Mesenteric fat pad (tissue), 1 donor: ENCODE data around the gene ANKS1A. TPM values are rescaled to one million over a fixed set of nuclear protein-coding genes. Genes with fewer than 3 reads are reported as not detected.

Source experiments
- DNase-seq: peaks from one replicate; pipeline ENCODE4 v3.0.0-alpha.2; 2020; ENCODE audit warnings: low spot score
- total RNA-seq: library from RNA; stranded (reverse); fragmentation: NEBNext Ultra II Directional; extraction: Animal tissue kit (Norgen Biotek cat#: 25700); gene quantifications from one replicate; pipeline ENCODE4 v1.2.1, GENCODE V29; 2021
- donor health status: DM: yes; HTN: yes; CAD: no.

ANKS1A gene
- total RNA-seq, 1 donor from 2014 or later, result 21.9 TPM

DNA sequence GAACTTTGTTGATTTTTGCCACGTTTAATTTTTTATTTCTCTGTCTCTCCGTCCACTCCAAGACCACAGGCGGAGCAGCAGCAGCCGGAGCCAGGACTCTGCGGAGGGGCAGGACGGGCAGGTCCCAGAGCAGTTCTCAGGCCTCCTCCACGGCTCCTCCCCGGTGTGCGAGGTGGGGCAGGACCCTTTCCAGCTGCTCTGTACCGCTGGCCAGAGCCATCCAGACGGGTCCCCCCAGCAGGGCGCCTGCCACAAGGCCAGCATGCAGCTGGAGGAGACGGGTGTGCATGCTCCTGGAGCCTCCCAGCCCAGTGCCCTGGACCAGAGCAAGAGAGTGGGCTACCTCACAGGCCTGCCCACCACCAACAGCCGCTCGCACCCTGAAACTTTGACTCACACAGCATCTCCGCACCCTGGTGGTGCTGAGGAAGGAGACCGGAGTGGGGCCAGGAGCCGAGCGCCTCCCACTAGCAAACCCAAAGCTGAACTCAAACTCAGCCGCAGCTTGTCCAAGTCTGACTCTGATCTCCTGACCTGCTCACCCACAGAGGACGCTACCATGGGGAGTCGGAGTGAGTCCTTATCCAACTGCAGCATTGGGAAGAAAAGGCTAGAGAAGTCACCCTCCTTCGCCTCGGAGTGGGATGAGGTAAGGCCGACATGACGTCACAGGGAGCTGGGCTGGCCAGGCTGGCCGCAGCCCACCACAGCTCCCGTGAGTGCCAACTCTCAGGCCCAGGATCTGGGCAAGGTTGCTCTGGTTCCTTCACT is 128.5 kb downstream of the ANKS1A start:
- DNase-seq, result no peak

DNA sequence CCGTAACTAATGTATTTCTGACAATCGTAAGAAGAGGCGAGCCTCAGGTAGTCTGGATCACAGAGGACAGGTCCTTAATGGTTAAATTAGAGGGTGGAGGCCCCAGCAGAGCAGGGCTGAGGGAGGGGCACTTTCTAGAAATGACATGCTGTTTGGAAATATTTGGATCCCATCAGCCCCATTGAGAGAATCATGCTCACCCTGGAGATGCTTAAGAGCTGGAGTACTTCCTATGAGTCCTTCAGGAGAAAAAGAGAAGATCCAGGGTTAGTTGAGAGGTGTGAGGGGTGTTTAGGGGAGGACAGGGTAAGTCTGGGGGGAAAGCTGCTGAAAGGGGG is 129.1 kb downstream of the ANKS1A start:
- DNase-seq, result no peak

DNA sequence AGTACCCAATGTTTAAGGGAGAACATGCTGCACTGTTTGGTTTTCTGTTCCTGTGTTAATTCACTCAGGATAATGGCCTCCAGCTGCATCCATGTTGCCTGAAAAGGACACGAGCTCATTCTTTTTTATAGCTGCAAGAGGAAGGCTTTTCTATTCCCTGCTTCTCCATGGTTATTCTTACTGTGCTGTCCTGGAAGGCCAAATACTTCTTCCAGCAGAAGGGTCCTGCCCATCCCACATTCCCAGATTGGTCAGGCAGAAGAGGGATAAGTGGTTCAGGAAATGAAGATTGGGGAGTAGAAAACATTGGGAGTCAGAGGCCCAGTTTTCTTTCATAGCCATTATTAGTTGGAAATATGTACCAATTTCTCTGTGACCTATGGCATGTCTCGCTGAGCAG is 129.7 kb downstream of the ANKS1A start:
- no peak for DNase-seq

DNA sequence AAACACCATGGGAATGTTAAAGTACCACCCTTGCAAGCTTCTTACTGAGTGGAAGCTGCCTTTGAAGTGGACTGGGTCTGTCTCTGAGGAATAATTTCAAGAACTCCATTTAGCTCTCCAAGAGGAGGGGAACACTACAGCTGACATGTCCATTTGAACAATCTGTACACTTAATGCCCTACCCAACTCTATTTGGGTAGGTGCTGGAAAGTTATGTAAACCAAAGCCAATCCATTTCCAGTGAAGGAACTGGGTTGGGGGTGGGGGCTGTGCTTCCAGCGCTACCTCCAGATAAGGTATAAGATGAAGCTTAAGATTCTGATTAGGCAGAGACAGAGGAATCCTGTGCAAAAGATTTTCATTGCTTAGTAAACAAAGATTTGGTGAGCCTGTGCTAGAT is 130.1 kb downstream of the ANKS1A start:
- DNase-seq, result no peak

DNA sequence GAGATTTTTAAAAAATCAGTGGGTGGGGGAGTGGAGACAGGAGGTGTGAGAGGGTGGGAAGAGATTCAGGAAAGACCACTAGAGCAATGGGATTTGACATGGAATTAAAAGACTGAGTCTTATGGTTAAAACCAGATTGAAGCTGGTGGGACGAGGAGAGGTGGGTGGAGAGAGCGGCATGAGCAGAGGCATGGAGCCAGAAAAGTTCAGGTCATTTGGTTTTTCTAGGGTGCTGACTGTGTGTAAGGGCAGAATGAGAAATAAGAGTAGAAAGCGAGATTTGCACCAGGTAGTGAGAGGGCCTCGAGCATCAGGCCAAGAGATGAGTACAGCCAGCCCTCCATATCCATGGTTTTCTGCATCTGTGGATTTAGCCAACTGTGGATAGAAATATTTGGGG is 130.8 kb downstream of the ANKS1A start:
- no peak for DNase-seq

DNA sequence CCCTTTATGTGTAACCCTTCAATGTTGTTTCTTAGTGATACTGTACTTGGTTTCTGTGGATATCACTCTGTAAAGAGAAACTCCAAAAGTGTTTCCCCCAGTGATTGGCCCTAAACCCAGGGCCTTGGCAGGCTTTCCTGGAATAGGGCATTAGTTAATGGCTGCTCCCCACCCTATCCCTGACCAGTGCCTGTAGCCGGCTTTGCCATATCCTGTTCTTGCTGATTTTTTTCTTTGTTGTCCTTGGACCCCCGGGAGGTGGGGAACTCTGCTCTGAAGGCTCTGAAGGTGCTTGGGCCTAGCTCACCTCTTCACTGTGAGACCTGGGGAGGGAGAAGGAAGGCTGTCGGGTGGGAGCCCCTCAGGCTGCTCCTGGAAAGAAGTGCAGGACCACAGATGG is 131.9 kb downstream of the ANKS1A start:
- no peak for DNase-seq

DNA sequence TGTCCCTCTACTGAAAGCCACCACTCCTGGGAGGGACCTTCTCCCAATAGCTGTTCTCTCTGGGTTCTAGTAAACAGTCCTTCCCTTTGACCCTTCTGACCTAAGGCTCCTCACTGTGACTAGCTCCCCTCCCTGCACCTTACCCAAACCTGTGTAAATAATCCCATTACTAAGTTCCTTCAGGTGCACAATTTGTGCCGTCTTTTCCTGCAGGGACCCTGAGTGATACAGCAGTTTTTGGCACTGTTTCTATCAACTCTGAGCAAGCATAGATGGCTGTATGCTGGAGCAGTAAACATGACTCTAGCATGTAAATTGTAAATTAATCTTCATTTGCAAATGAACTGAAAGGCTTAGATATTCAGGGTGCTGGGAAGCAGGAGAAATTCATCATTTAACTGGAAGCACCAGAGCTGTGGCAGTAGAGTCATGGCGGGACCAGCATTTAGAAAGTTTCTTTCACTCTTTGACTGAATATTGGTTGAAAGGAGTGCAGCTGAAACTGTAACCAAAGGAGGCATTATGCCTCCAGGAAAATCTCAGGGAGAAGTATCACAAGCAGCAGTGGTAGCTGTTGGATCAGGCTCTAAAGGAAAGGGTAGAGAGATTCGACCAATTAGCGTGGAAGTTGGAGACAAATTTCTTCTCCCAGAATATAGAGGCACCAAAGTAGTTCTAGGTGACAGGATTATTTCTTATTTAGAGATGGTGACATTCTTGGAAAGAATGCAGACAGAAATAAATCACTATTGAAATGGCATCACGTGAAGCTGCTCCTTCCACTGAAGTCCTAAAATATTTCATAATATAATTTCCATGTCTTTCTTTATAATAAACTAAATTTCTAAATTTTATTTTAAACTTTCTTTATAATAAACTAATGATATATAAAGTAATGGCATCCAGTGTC is 134.3 kb downstream of the ANKS1A start:
- DNase-seq, result no peak

DNA sequence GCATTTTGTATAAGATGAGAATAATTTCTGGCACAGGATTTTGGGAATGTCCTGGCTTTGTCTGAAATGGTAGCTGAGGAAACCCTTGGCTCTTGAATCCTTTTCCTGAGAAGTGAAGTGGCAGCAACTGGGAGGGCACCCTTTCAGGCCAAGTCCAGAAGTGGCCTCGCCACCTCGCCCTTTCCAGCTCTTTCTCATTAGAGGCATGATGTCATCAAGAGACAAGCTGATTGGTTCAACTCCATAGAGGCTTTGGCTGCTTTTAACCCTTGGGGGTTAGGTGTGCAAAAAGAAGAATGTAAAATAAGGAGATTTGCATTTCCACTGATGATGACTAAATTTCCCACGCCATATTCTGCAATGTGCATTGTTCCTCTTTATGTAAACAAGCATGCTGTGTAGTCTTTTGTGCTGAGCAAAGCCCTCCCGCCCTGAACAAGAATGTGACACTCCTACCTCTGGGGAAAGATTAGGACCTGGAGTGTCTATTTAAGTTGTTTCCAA is 135.5 kb downstream of the ANKS1A start:
- no peak for DNase-seq

DNA sequence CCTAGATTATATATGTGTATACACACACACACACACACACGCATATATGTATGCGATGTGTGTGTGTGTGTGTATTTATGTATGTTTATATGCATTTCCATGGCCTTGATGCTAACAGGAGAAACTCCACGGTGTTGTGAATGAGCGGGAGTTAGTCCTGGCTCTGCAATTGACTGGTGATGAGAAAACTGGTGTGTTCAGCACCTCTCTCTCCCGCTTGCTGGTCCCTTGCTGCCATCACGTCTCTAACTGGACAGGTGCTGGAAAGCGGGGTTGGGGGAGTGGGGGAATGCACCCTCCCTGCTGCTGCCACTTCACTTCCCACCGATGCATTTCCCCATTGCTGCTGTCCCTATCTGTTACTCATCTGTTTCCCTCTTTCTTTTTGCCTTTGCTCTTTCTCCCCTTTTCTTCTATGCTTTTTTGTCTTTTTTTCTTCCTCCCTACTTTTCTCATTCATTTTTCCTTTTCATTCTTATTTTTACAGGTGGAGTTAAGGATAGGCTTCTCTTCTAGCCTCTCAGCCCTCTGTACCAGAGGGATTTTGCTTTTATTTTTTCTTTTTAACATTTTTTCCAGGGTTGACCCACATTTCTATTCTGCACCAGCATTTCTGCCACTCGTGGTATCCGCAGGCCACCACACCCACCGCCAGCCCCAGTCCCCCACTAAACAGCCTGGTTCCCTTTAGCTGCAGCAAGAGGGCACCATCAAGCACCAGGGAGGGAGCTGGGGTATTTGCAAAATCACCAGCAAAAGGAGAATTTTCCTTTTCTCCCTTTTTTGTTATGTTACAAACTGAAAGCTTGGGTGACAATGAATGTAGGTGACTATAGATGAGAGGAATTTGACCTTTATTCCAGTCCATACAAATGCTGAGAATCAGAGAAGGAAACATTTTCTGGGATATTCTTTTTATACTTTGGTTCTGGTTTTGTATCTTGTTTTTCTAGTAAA is 136.5 kb downstream of the ANKS1A start:
- DNase-seq, result no peak

DNA sequence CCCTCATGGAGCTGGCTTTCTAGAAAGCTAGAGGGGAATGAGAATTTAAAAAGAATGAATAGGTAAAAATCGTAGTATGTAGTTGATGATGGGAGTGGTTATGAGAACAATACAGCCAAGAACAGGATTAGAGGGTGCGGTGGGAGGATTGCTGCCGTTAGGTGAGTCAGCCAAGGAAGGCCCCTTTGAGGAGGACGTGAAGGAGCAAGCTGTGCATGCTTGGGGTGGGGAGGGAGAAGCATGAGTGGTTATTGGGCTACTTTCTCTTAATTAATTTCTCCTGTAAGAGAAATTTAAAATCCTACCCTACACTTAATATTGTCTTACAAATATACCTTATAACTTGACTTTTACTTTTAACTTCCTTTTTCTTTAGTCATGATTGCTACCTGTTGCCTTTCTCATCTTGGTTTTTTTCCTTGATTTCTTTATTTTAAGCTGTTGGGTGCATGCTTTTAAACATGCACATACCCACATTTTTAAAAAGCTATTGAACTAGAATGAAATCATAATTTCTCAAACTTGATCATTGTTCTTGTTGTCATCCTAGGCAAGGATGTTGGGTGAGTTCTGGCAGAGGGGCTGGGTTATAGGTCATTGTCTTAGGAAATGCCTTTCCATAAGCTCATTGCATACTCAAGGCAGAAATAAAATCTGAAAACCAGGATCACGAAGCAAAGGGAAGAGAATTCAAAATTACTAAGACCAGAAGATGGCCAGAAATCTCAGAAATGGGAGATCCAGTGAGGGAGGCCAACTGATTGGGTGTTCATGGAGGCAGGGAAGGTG is 137.6 kb downstream of the ANKS1A start:
- no peak for DNase-seq

DNA sequence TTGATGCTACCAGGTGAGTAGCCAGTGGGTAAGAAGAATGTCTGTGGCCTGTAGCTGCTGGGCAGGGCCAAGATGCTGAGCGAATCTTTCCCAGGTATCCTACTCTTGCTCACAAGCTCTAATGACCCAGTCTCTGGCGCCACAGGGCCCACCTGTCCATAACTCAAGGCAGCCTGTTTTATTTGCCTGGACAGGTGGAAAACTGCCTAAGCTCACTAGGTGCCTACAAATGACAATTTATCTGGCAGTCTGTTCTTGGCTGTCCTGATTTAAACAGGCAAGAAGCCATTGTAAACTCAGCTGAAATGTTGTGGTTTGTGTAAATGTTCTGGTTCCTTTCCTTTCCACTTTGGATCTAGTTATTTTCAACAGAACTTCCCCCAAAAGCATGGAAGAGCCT is 138.8 kb downstream of the ANKS1A start:
- no peak for DNase-seq

DNA sequence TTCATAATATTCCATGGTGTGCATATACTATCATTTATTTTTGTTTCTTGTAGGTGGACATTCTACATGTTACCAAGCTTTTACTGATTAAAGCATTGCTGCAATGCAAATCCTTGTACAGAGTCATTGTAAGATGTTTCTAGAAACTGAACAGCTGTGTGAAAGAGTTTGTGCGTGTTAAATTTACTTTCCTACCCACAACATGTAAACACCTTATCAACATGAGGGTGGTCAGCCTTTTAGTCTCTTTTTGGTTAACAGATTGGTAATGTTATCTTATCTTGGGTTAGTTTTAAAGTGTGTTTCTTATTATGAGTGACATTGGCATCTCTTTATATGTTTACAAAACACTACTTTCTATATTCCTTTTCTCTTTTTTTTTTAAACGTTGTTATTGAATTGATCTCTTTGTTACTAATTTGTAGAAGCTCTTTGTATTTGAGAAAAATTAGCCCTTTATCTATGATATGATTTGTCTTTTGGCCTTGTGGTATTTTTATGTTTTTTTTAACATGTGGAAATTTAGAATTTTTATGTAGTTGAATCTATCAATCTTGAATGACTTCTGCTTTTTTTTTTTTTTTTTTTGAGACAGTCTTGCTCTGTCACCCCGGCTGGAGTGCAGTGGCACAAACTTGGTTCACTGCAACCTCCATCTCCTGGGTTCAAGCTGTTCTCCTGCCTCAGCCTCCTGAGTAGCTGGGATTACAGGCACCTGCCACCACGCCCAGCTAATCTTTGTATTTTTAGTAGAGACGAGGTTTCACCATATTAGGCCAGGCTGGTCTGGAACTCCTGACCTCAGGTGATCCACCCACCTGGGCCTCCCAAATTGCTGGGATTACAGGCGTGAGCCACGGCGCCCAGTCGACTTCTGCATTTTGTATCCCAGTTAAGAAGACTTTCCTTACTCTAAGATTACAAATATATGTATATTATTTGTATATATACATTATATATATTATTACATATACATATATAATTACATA is 140.0 kb downstream of the ANKS1A start:
- DNase-seq, result no peak

DNA sequence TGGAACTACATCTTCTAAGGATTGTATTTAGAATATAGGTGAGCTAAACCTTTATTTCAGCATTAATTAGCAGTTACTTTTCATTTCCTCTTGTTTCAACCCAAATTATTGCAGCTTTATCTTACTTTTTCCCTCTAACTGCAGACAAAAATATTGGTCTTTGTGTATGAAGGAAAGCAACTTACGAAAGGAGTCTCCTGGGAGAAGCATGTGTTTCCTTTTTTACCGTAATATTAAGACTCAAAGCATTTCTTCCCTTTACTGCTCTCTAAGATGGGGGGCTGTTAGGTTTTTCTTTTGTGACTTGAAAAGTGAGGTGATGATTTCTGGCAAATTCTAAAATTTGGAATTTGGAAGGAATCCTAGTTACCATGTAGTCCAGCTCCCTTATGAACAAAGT is 141.0 kb downstream of the ANKS1A start:
- DNase-seq, result no peak

DNA sequence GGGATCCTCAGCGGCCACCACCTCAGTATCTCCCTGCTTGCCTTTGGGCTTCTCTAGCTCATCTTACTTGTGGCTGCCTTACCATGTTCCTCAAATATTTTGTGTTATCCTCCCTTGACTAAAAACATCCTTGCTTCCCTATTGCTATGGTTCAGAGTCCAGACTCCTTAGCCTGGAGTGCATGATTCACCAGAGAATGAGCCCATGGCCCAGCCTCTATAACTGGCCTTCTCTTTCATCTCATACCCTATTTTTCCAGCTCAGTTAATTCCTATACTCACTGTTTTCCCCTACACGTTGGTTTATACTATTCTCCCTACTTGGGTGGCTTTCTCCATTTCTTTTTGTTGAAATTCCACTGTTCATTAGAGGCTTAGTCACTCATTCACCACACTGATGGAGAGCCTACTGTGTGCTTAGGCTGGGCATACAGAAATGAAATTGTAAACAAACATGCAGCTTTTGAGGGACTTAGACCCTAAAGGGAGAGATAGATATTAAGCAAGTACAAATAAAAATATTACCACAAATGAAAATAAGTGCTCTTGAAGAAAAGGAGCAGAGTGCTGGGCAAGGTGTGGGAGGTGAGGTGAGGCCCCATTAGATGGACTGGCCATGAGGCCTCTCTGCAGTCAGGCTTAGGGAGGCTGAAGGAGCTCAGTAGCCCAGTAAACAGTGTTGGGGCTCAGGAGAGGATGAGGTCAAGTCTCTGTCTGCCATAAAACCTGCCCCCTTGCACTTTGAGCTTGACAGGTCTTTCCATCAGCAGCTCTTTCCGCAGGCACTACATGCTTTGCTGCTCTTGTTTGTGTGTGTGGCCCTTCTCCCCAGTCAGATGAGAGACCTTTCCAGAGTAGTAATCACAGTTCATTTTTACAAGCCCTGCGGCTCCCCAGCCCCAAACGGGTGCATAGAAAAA is 142.8 kb downstream of the ANKS1A start:
- DNase-seq, result no peak

DNA sequence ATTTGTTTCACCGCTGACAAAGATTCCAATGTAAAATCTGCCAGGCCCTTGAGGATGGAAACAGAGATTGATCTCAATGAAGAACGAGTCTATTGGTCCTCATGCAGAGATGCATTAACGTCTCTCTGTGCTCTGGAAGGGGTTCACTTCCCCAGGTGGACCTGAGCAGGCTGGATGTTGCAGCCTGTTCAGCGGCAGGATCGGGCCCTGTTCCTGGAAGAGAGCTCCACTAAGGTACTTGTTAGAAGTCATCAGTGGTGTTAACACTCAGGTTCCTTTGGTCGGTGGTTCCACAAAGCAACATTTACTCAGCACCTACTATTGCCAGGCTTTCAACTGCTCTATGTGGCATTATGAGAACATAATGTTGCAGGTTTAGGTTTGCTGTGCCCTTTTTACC is 144.6 kb downstream of the ANKS1A start:
- DNase-seq, result no peak

DNA sequence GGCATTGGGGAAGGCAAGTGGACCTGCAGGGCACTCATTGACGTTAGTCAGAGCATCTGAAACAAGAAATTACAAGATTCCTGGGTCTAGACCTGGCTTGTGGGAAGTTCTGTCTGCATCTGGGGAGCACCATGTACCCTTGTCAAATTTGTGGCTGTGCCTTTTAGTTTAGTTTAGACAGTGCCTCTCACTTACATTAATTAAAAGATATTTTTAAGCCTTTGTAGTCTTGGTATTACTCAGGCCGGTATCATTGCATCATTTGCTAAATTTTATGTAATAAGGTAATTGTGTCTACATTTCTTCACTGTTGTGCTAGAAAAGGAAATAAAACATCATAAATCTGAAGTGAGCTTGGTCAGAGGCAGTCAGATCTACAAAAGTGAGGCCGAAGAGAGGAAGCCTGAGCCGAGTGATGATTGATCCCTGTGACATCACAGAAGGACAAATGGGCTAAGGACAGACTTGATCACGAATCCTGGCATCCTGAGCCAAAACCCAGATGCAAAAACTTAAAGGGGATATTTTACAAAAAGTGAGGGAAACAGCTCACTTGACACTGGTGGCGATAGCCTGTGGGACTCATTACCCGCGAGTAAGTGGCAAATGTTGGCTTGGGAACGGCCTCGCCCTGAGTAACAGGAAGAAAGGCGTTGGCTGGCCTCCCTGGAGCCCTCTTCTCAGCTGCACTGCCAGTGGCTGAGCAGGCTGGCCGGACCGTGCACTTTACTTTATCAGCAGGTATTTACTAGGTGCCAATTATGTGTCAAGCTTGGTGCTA is 145.5 kb downstream of the ANKS1A start:
- no peak for DNase-seq

DNA sequence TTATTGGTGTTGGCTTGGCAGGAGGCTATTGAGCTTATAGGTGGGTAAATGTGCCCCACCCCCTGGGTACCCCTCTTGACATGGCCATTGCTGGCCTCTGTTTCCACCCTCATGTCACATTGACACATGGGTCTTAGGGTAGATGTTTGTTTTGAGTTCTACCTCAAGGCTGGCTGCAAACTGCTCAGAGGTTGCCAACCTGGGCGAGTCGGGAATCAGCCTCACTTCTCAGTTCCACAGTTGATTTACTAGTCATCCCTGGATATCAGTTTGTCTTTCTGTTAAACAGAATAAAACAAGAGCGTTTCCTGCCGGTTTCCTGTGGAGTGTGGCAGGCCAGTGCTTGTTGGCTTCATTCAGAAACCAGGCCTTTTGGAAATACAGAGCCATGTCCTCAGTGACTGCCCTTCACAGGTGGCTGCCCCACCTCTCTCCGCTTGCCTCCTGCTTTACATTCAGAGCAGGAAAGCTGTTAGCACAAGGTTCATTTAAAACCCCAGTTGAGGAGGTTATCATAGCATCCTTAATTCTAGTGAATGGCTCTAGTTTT is 146.5 kb downstream of the ANKS1A start:
- no peak for DNase-seq
